Upper lobe of left lung (tissue), 6 donors: ENCODE measurements around the gene PHF23. TPM values are rescaled to one million over a fixed set of nuclear protein-coding genes. Genes with fewer than 3 reads are reported as not detected.

Experiments
- ATAC-seq, 2 donors: fragments of 200-7000 bp; cut with Tn5 transposase; one replicate each; pipeline ENCODE4 v1.9.1; 2022; ENCODE audit warnings: mild to moderate bottlenecking in 2 of 2, moderate library complexity in 2 of 2; ENCODE audit not compliant: low FRiP score in 2 of 2
- DNase-seq, 2 donors: peaks; one replicate each; pipeline ENCODE4 v3.0.0-alpha.2; 2019 to 2020
- H3K27ac ChIP-seq, 4 donors: fragments of 200-600 bp; sonication (generic); one replicate each; pipeline ENCODE4 v1.5.1; 2016 to 2019
- H3K27me3 ChIP-seq, 4 donors: fragments of 200-600 bp; sonication (generic); one replicate each; pipeline ENCODE4 v1.5.1; 2017 to 2019
- H3K36me3 ChIP-seq, 4 donors: fragments of 200-600 bp; sonication (generic); one replicate each; pipeline ENCODE4 v1.5.1; 2016 to 2019
- H3K4me1 ChIP-seq, 4 donors: fragments of 200-600 bp; sonication (generic); one replicate each; pipeline ENCODE4 v1.5.1; 2018 to 2019
- H3K4me3 ChIP-seq, 4 donors: fragments of 200-600 bp; sonication (generic); one replicate each; pipeline ENCODE4 v1.5.1; 2017 to 2019; ENCODE audit warnings: mild to moderate bottlenecking in 2 of 4, moderate library complexity in 1 of 4
- H3K9me3 ChIP-seq, 4 donors: fragments of 200-600 bp; sonication (generic); one replicate each; pipeline ENCODE4 v1.5.1; 2018 to 2019
- CTCF ChIP-seq, 6 experiments: fragments of 450-650 bp in 4 of 6; fragments of 200-600 bp in 2 of 6; sonication (generic) in 2 of 6; IDR thresholded peaks; one replicate each; pipeline ENCODE4 v1.5.1; 2016 to 2019; ENCODE audit warnings: antibody characterized with exemption in 6 of 6
- EP300 ChIP-seq, 4 donors: sonication (generic); formaldehyde crosslinking; IDR thresholded peaks; one replicate each; pipeline ENCODE4 v1.5.1; 2017; ENCODE audit warnings: antibody characterized with exemption in 4 of 4, control low read depth in 2 of 4
- POLR2A ChIP-seq, 4 donors: fragments of 450-650 bp; IDR thresholded peaks; one replicate each; pipeline ENCODE4 v1.5.1; 2016 to 2017; ENCODE audit warnings: antibody characterized with exemption in 4 of 4, mild to moderate bottlenecking in 2 of 4
- POLR2AphosphoS5 ChIP-seq, 2 donors: sonication (generic); formaldehyde crosslinking; IDR thresholded peaks; one replicate each; pipeline ENCODE4 v1.5.1; 2017; ENCODE audit warnings: antibody characterized with exemption in 2 of 2
- WGBS, 2 donors: methylation state at CpG; one replicate each; pipeline ENCODE4 v1.1.5; 2017 to 2018; 5-methylcytosine and 5-hydroxymethylcytosine counted together
- total RNA-seq, 6 donors: library from RNA; depleted of rRNA in 4 of 6; stranded (reverse); fragments of >200 nt in 4 of 6; gene quantifications; one replicate each; pipeline versions ENCODE4 v1.1.0 to v1.2.1, GENCODE V29; 2016 to 2021
- donor health status: DM: no; HTN: no; CAD: no; lungs with moderate emphysema.
- donor health status: DM: no; HTN: yes; CAD: no; lungs with severe emphysema.

Gene PHF23
- total RNA-seq, 6 donors from 2014 or later: 25.4 to 54.5 (median 31.2) TPM

- no peak overlapping the region for H3K27ac ChIP-seq
- H3K27me3 ChIP-seq: no peaks in the 10 kb centered on the region
- no peaks in the 10 kb centered on the region for H3K9me3 ChIP-seq
- DNase-seq (no peak), ATAC-seq (no peak)
- no peaks in the 10 kb centered on the region for H3K36me3 ChIP-seq
- 49 to 59% methylated on average over 30 to 31 of the region's 37 CpGs for WGBS, 2 donors
- H3K4me1 ChIP-seq: peaks cover 25 to 33% (median 26%) of the 10 kb centered on the region in 4 donors
- TF ChIP-seq POLR2A (IDR thresholded peaks at IDR 0.05) (no peak), EP300 (IDR thresholded peaks at IDR 0.05) (no peak), POLR2AphosphoS5 (IDR thresholded peaks at IDR 0.05) (no peak), CTCF (IDR thresholded peaks at IDR 0.05) (no peak)
- H3K4me3 ChIP-seq: no peak overlapping the region
These were observed 27.6 kb downstream of the PHF23 start for GRCh38 chr17:7211491-7212273.

- WGBS, 2 donors: 81 to 90% methylated on average over 9 of the region's 9 CpGs
- H3K4me1 ChIP-seq: peaks cover 15 to 24% (median 16%) of the 10 kb centered on the region in 4 donors
- TF ChIP-seq CTCF (IDR thresholded peaks at IDR 0.05) (no peak), POLR2AphosphoS5 (IDR thresholded peaks at IDR 0.05) (no peak), EP300 (IDR thresholded peaks at IDR 0.05) (no peak), POLR2A (IDR thresholded peaks at IDR 0.05) (no peak)
These were observed 30.4 kb downstream of the PHF23 start for GRCh38 chr17:7208754-7209460.

GRCh38 chr17:7208027-7208571, 31.2 kb downstream of the PHF23 start:
- no peak for ATAC-seq
- WGBS, 2 donors: 70 to 77% methylated on average over 16 to 21 of the region's 21 CpGs
- TF ChIP-seq POLR2AphosphoS5 (IDR thresholded peaks at IDR 0.05) (no peak), POLR2A (IDR thresholded peaks at IDR 0.05) (no peak), CTCF (IDR thresholded peaks at IDR 0.05) (no peak), EP300 (IDR thresholded peaks at IDR 0.05) (no peak)
- H3K4me1 ChIP-seq: peaks cover 10 to 18% (median 13%) of the 10 kb centered on the region in 4 donors
- peak in 1 of 2 donors; percentile 81 for DNase-seq
- H3K27ac ChIP-seq: no peak overlapping the region
- no peaks in the 10 kb centered on the region for H3K27me3 ChIP-seq
- peaks cover 0 to 8% (median 4%) of the 10 kb centered on the region in 4 donors for H3K36me3 ChIP-seq
- no peak overlapping the region for H3K4me3 ChIP-seq
- H3K9me3 ChIP-seq: no peaks in the 10 kb centered on the region

More at GRCh38 chr17:7208754-7209460, 30.4 kb downstream of the PHF23 start:
- H3K27ac ChIP-seq: no peak overlapping the region
- H3K9me3 ChIP-seq: no peaks in the 10 kb centered on the region
- H3K36me3 ChIP-seq: no peaks in the 10 kb centered on the region
- no peaks in the 10 kb centered on the region for H3K27me3 ChIP-seq
- no peak for DNase-seq
- ATAC-seq: no peak
- H3K4me3 ChIP-seq: no peak overlapping the region

GRCh38 chr17:7207120-7208001, 31.9 kb downstream of the PHF23 start:
- H3K27me3 ChIP-seq: no peaks in the 10 kb centered on the region
- H3K4me3 ChIP-seq: no peak overlapping the region
- DNase-seq (no peak), ATAC-seq (no peak)
- no peak for TF ChIP-seq CTCF (IDR thresholded peaks at IDR 0.05)
- no peak for TF ChIP-seq EP300 (IDR thresholded peaks at IDR 0.05)
- TF ChIP-seq POLR2AphosphoS5 (IDR thresholded peaks at IDR 0.05): no peak
- no peak for TF ChIP-seq POLR2A (IDR thresholded peaks at IDR 0.05)
- H3K4me1 ChIP-seq: peaks cover 10 to 18% (median 13%) of the 10 kb centered on the region in 4 donors
- no peaks in the 10 kb centered on the region for H3K9me3 ChIP-seq
- H3K36me3 ChIP-seq: peaks cover 3 to 15% (median 11%) of the 10 kb centered on the region in 4 donors
- WGBS, 2 donors: 87 to 89% methylated on average over 23 to 24 of the region's 24 CpGs
- H3K27ac ChIP-seq: no peak overlapping the region
